SU-DHL-6 (cell line): ENCODE measurements around the gene FOXP4.

Experiments used
- EZH2phosphoT487 ChIP-seq: fragments of 200-600 bp; sonication (generic), shearing (Covaris generic); conservative IDR thresholded peaks from 2 replicates; pipeline ENCODE4 v1.6.1; 2018; ENCODE audit warnings: mild to moderate bottlenecking, antibody characterized with exemption, low read length, moderate library complexity, mixed read lengths
- TF ChIP-seq, protein P1 (sequence below): fragments of 200-600 bp; sonication (generic); IDR thresholded peaks from one replicate; pipeline ENCODE4 v1.5.1; 2017; ENCODE audit warnings: antibody characterized with exemption, mild to moderate bottlenecking, low read length, moderate library complexity; ENCODE audit not compliant: insufficient read depth, poor library complexity, severe bottlenecking

DNA sequence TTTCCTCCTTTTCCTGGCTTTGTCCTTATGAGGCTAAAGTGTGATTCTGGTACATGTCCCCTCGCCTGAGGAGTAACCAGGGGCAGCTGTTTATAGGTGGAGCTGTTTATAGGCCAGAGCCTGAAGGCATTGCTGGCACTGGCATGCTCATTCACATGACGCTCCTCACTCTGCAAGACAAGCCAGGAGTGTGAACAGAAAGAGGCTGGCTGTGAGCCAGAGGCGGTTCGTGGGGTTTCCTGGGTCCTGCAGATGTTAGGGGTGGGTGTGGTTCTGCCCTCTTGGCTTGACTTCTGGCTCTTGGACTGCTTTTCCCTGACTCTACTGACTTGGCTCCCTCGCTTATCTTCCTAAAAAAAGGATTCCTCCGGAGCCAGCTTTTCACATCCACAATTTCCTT, 79.3 kb downstream of the FOXP4 start:
- TF ChIP-seq, protein P1, sequence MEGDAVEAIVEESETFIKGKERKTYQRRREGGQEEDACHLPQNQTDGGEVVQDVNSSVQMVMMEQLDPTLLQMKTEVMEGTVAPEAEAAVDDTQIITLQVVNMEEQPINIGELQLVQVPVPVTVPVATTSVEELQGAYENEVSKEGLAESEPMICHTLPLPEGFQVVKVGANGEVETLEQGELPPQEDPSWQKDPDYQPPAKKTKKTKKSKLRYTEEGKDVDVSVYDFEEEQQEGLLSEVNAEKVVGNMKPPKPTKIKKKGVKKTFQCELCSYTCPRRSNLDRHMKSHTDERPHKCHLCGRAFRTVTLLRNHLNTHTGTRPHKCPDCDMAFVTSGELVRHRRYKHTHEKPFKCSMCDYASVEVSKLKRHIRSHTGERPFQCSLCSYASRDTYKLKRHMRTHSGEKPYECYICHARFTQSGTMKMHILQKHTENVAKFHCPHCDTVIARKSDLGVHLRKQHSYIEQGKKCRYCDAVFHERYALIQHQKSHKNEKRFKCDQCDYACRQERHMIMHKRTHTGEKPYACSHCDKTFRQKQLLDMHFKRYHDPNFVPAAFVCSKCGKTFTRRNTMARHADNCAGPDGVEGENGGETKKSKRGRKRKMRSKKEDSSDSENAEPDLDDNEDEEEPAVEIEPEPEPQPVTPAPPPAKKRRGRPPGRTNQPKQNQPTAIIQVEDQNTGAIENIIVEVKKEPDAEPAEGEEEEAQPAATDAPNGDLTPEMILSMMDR: no peak
- no peak for TF ChIP-seq EZH2phosphoT487
